ENCODE results near the gene UBE2U. TPM values are rescaled to one million over a fixed set of nuclear protein-coding genes. Genes with fewer than 3 reads are reported as not detected.

The UBE2U gene, protein sequence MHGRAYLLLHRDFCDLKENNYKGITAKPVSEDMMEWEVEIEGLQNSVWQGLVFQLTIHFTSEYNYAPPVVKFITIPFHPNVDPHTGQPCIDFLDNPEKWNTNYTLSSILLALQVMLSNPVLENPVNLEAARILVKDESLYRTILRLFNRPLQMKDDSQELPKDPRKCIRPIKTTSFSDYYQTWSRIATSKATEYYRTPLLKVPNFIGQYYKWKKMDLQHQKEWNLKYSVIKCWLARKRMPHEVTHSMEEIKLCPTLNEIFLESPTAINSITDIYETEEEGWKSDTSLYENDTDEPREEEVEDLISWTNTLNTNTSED
- total RNA-seq (2021; ENCODE audit: unreplicated experiment) (not detected), Bru-seq, nascent RNA (percentile 7 among the genes with signal in this experiment), BruChase-seq, experiment 1, labeled RNA remaining after a 6-hour chase (percentile 3 among the genes with signal in this experiment), BruChase-seq, experiment 2, labeled RNA remaining after a 2-hour chase (percentile 6 among the genes with signal in this experiment)
- not detected in 2 replicates for polyA plus RNA-seq (2012)
- long read RNA-seq, result 0 reads

GRCh38 chr1:64203420-64203819 is at the start of gene UBE2U:
Gene UBE2U, plus strand, starts transcription at chr1:64203623. Its CDS starts 428 bp downstream, at chr1:64204051.
- H3K36me3 ChIP-seq (ENCODE audit: control insufficient read depth in 1 of 2, insufficient read depth in 2 of 2, low read length in 2 of 2), result no peaks in the 10 kb centered on the region
- no peaks in the 10 kb centered on the region for H3K79me2 ChIP-seq (ENCODE audit: insufficient read depth, low read length)
- intact Hi-C loops (cut with micrococcal nuclease), result no loop called here
- H2AFZ ChIP-seq (ENCODE audit: low read depth, low read length, poor library complexity, severe bottlenecking), result no peak within 1 kb of the TSS
- H3K27ac ChIP-seq (ENCODE audit: low read depth, low read length), result no peak within 1 kb of the TSS
- CTCF ChIA-PET, result no interaction called here
- no peak within 1 kb of the TSS for H3K4me2 ChIP-seq (ENCODE audit: low read length)
- H3K4me3 ChIP-seq (replicated peaks in 1 of 2; ENCODE audit: low read depth in 1 of 2, low read length in 2 of 2), result no peak within 1 kb of the TSS
- no peaks in the 10 kb centered on the region for H3K4me1 ChIP-seq (ENCODE audit: control insufficient read depth in 1 of 2, insufficient read depth in 2 of 2, low read length in 2 of 2)
- H3K27me3 ChIP-seq (ENCODE audit: insufficient read depth, low read length), result no peaks in the 10 kb centered on the region
- RAD21 ChIA-PET (ENCODE audit: low non-redundant PET in 1 of 2, low total read pairs in 2 of 2, uncharacterized antibody in 2 of 2, unreplicated experiment in 2 of 2), result no interaction called here
- no peak within 1 kb of the TSS for H3K9ac ChIP-seq (ENCODE audit: low read length)
- no peaks in the 10 kb centered on the region for H4K20me1 ChIP-seq (ENCODE audit: insufficient read depth)
- DNase-seq (ENCODE audit: low read depth, low spot score), result no peak
- no peaks in the 10 kb centered on the region for H3K9me2 ChIP-seq (ENCODE audit: insufficient read depth)
- POLR2A ChIA-PET, result no interaction called here
- no TSS peak for BruUV-seq (replicated peaks)
- TF ChIP-seq ZBTB33 (IDR thresholded peaks at IDR 0.05; ENCODE audit: extremely low read depth, insufficient replicate concordance, low read length) (no peak), SRF (IDR thresholded peaks at IDR 0.05; ENCODE audit: low read depth) (no peak), EZH2phosphoT487 (IDR thresholded peaks at IDR 0.05; ENCODE audit: borderline replicate concordance) (no peak), EGR1 (IDR thresholded peaks at IDR 0.05; ENCODE audit: low read depth) (no peak), POLR2A (IDR thresholded peaks at IDR 0.05; ENCODE audit: borderline replicate concordance, extremely low read depth, insufficient read depth, insufficient read length) (no peak), SIN3A (IDR thresholded peaks at IDR 0.05; ENCODE audit: low read depth) (no peak), SP1 (IDR thresholded peaks at IDR 0.05; ENCODE audit: low read depth) (no peak), JUND (IDR thresholded peaks at IDR 0.05) (no peak), ZFX (IDR thresholded peaks at IDR 0.05) (no peak), ELF1 (IDR thresholded peaks at IDR 0.05; ENCODE audit: borderline replicate concordance, low read depth) (no peak), ZNF274 (IDR thresholded peaks at IDR 0.05; ENCODE audit: low read depth, low read length) (no peak), EZH2 (IDR thresholded peaks at IDR 0.05) (no peak), CBX3 (IDR thresholded peaks at IDR 0.05; ENCODE audit: low read depth) (no peak), POLR2AphosphoS5 (IDR thresholded peaks at IDR 0.05; ENCODE audit: low read depth, low read length) (no peak)
- TF ChIP-seq, protein P1, sequence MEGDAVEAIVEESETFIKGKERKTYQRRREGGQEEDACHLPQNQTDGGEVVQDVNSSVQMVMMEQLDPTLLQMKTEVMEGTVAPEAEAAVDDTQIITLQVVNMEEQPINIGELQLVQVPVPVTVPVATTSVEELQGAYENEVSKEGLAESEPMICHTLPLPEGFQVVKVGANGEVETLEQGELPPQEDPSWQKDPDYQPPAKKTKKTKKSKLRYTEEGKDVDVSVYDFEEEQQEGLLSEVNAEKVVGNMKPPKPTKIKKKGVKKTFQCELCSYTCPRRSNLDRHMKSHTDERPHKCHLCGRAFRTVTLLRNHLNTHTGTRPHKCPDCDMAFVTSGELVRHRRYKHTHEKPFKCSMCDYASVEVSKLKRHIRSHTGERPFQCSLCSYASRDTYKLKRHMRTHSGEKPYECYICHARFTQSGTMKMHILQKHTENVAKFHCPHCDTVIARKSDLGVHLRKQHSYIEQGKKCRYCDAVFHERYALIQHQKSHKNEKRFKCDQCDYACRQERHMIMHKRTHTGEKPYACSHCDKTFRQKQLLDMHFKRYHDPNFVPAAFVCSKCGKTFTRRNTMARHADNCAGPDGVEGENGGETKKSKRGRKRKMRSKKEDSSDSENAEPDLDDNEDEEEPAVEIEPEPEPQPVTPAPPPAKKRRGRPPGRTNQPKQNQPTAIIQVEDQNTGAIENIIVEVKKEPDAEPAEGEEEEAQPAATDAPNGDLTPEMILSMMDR (IDR thresholded peaks at IDR 0.05 in 2 of 3, conservative IDR thresholded peaks at IDR 0.05 in 1 of 3; ENCODE audit: borderline replicate concordance in 1 of 3, insufficient read depth in 1 of 3, low read depth in 2 of 3, low read length in 2 of 3), result no peak
- no peak for ATAC-seq
- H3K9me3 ChIP-seq (ENCODE audit: control insufficient read depth in 1 of 2, insufficient read depth in 1 of 2, low read depth in 1 of 2, low read length in 2 of 2), result no peaks in the 10 kb centered on the region
